ENCODE measurements around the gene ENPP7.

The ENPP7 gene

GRCh38 chr17:79695797-79696609 is 34.7 kb upstream of the ENPP7 start:
- DNase-seq (ENCODE audit: insufficient read length, low spot score): no peak
- no peak for FAIRE-seq
- no peak for TF ChIP-seq CTCF (IDR thresholded peaks at IDR 0.05; ENCODE audit: insufficient read depth, missing control alignments)

GRCh38 chr17:79696610-79696982 is 34.1 kb upstream of the ENPP7 start:
- no peak for TF ChIP-seq CTCF (IDR thresholded peaks at IDR 0.05; ENCODE audit: insufficient read depth, missing control alignments)
- DNase-seq (ENCODE audit: insufficient read length, low spot score) (no peak), FAIRE-seq (no peak)

- no peak for FAIRE-seq
- DNase-seq (ENCODE audit: insufficient read length, low spot score): no peak
- TF ChIP-seq CTCF (IDR thresholded peaks at IDR 0.05; ENCODE audit: insufficient read depth, missing control alignments): no peak
These were observed 32.4 kb upstream of the ENPP7 start for GRCh38 chr17:79698146-79698846.

- DNase-seq (ENCODE audit: insufficient read length, low spot score) (no peak), FAIRE-seq (no peak)
- TF ChIP-seq CTCF (IDR thresholded peaks at IDR 0.05; ENCODE audit: insufficient read depth, missing control alignments): no peak
These were observed 31.2 kb upstream of the ENPP7 start for GRCh38 chr17:79699386-79700036.

GRCh38 chr17:79700592-79700991 is 30.2 kb upstream of the ENPP7 start:
- FAIRE-seq: no peak
- TF ChIP-seq CTCF (IDR thresholded peaks at IDR 0.05; ENCODE audit: insufficient read depth, missing control alignments): no peak
- DNase-seq (ENCODE audit: insufficient read length, low spot score): no peak

- FAIRE-seq (no peak), DNase-seq (ENCODE audit: insufficient read length, low spot score) (no peak)
- TF ChIP-seq CTCF (IDR thresholded peaks at IDR 0.05; ENCODE audit: insufficient read depth, missing control alignments): no peak
These were observed 28.7 kb upstream of the ENPP7 start for GRCh38 chr17:79702034-79702433.
